Osteocyte (in vitro differentiated cells): Measurements from ENCODE around the gene UGT1A9. TPM values are rescaled to one million over a fixed set of nuclear protein-coding genes. Genes with fewer than 3 reads are reported as not detected.

Experiments
- DNase-seq: peaks from one replicate; pipeline ENCODE4 v3.0.0; 2021; ENCODE audit warnings: mixed read lengths; ENCODE audit not compliant: unreplicated experiment; ENCODE audit errors: extremely low spot score
- H3K27ac Mint-ChIP-seq: one replicate; pipeline ENCODE4 v1.8.0; 2021; ENCODE audit warnings: mild to moderate bottlenecking, mixed read lengths; ENCODE audit not compliant: unreplicated experiment
- H3K27me3 Mint-ChIP-seq: one replicate; pipeline ENCODE4 v1.8.0; 2021; ENCODE audit warnings: mixed read lengths; ENCODE audit not compliant: unreplicated experiment
- H3K36me3 Mint-ChIP-seq: one replicate; pipeline ENCODE4 v1.8.0; 2021; ENCODE audit warnings: mixed read lengths; ENCODE audit not compliant: unreplicated experiment
- H3K4me1 Mint-ChIP-seq: one replicate; pipeline ENCODE4 v1.8.0; 2021; ENCODE audit warnings: mixed read lengths; ENCODE audit not compliant: unreplicated experiment
- H3K4me3 Mint-ChIP-seq: one replicate; pipeline ENCODE4 v1.8.0; 2021; ENCODE audit warnings: mild to moderate bottlenecking, moderate library complexity, mixed read lengths; ENCODE audit not compliant: unreplicated experiment
- H3K9me3 Mint-ChIP-seq: one replicate; pipeline ENCODE4 v1.8.0; 2021; ENCODE audit warnings: mixed read lengths; ENCODE audit not compliant: unreplicated experiment
- total RNA-seq: library from RNA; stranded (reverse); gene quantifications from 2 replicates; pipeline ENCODE4 v1.2.1, GENCODE V29; 2021
- TF ChIP-seq, protein P1 (sequence below): fragments of 200-600 bp; sonication (generic); IDR thresholded peaks from 2 replicates; pipeline ENCODE4 v1.5.0; 2021; ENCODE audit warnings: antibody characterized with exemption, mild to moderate bottlenecking, moderate library complexity

The UGT1A9 gene
- total RNA-seq, 1 donor from 2014 or later, result not detected

DNA sequence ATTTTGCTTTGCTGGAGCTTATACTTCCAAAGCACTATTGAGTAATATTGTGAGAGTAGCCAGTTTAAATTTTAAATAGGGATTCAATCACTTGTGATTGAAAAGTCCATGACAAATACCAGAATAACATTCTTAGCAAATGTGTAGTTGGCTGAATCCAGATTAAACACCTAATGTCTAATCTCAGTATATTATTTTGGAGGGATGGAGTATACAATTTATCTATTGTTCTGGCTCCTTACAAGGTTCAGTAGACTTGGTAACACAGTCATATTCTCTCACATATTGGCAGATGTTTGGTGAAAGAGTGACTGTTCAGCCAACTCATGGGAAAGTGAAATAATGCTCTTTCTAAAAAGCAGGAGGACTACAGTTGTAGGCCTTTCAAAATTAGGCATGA, 2.2 kb downstream of the UGT1A9 start:
- TF ChIP-seq, protein P1, sequence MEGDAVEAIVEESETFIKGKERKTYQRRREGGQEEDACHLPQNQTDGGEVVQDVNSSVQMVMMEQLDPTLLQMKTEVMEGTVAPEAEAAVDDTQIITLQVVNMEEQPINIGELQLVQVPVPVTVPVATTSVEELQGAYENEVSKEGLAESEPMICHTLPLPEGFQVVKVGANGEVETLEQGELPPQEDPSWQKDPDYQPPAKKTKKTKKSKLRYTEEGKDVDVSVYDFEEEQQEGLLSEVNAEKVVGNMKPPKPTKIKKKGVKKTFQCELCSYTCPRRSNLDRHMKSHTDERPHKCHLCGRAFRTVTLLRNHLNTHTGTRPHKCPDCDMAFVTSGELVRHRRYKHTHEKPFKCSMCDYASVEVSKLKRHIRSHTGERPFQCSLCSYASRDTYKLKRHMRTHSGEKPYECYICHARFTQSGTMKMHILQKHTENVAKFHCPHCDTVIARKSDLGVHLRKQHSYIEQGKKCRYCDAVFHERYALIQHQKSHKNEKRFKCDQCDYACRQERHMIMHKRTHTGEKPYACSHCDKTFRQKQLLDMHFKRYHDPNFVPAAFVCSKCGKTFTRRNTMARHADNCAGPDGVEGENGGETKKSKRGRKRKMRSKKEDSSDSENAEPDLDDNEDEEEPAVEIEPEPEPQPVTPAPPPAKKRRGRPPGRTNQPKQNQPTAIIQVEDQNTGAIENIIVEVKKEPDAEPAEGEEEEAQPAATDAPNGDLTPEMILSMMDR, result no peak
- Mint-ChIP-seq H3K9me3 (peaks cover 3% of the 10 kb centered on the region), H3K36me3 (no peaks in the 10 kb centered on the region), H3K4me1 (peaks cover 4% of the 10 kb centered on the region), H3K27me3 (peaks cover 4% of the 10 kb centered on the region), H3K4me3 (no peak overlapping the region), H3K27ac (no peak overlapping the region)
- no peak for DNase-seq

DNA sequence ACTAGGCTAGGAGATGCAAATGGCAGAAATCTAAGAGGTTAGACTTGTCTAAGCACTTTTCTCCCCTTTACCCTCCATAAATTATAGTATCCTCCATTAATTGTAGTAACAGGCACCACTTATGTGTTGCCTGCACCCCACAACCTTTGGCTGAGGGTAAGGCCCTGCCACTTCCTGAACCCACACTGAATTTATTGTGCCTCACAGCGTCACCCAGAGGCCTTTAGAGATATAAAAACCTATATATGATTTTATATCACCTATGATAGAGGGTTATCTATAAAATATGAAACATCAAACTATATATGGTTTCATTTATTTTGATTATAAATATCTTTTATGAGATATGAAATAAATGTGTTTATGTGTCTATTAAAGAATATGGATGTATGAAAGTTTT, 2.6 kb downstream of the UGT1A9 start:
- no peaks in the 10 kb centered on the region for H3K36me3 Mint-ChIP-seq
- H3K27ac Mint-ChIP-seq, result no peak overlapping the region
- peaks cover 4% of the 10 kb centered on the region for H3K27me3 Mint-ChIP-seq
- peaks cover 3% of the 10 kb centered on the region for H3K9me3 Mint-ChIP-seq
- no peak for DNase-seq
- H3K4me1 Mint-ChIP-seq, result peaks cover 4% of the 10 kb centered on the region
- H3K4me3 Mint-ChIP-seq, result no peak overlapping the region
- TF ChIP-seq, protein P1, result no peak

DNA sequence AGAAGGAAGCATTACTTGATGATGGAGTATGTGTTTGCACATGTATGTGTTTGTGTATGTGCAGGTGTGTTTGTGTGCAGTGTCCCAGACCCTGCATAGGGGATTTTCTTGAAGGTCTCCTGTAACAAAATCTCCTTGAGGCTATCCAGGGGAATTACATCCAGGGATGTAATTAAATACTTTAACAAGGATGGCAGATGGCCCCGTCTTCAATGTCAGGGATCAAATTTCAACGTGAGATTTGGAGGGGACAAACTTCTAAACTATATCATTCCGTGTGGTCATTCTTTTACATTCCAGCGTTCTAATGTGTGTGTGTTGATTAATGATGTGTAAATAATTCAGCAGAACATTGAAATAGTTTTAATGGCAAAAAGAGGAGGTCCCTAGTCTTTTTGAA, 3.3 kb downstream of the UGT1A9 start:
- peaks cover 3% of the 10 kb centered on the region for H3K9me3 Mint-ChIP-seq
- no peak overlapping the region for H3K27ac Mint-ChIP-seq
- H3K4me1 Mint-ChIP-seq, result peaks cover 4% of the 10 kb centered on the region
- no peak for DNase-seq
- H3K36me3 Mint-ChIP-seq, result no peaks in the 10 kb centered on the region
- H3K27me3 Mint-ChIP-seq, result peaks cover 1% of the 10 kb centered on the region
- TF ChIP-seq, protein P1, result no peak
- H3K4me3 Mint-ChIP-seq, result no peak overlapping the region

DNA sequence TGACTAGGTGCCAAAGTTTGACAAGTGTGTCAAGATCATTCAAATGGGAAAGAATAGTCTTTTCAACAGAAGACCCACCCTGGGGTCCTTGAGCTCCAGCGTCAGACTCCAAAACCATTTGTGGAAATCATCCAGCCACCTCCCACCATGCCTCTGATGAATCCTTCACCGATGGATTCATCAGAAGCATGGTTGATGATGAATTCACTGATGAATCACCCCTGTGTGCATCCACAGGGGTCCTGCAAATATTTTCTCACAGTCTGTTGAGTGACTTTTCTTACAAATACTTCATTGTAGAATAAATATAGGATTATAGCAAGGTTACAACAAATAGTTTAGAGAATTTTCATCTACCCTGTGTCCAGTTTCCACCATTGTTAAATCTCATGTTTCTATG, 4.3 kb downstream of the UGT1A9 start:
- TF ChIP-seq, protein P1, result no peak
- H3K27ac Mint-ChIP-seq, result no peak overlapping the region
- no peak overlapping the region for H3K4me3 Mint-ChIP-seq
- peaks cover 4% of the 10 kb centered on the region for H3K4me1 Mint-ChIP-seq
- H3K9me3 Mint-ChIP-seq, result peaks cover 3% of the 10 kb centered on the region
- H3K27me3 Mint-ChIP-seq, result no peaks in the 10 kb centered on the region
- DNase-seq, result no peak
- H3K36me3 Mint-ChIP-seq, result no peaks in the 10 kb centered on the region

DNA sequence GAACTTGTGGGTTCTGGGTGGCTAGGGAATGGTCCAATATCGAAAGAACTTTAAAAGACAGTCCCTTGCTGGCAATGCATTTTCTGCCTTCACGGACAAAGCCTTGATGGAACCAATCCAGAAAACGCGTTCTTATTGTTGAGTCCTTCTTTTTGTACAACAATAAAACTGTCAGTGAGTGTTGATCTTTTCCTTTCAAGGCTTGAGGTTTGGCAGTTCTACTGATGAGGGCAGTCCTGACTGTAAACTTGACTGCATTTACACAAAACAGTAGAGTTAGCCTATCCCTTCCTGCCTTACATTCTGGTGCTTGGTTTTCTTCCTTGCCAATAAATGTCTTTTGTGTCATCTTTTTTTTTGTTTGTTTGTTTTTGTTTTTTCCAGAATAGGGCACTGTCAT, 7.5 kb downstream of the UGT1A9 start:
- no peak overlapping the region for H3K4me3 Mint-ChIP-seq
- H3K27me3 Mint-ChIP-seq, result peaks cover 9% of the 10 kb centered on the region
- no peak for DNase-seq

More for the DNA sequence above, 7.5 kb downstream of the UGT1A9 start:
- no peaks in the 10 kb centered on the region for H3K9me3 Mint-ChIP-seq
- H3K4me1 Mint-ChIP-seq, result peaks cover 4% of the 10 kb centered on the region
- TF ChIP-seq, protein P1, result no peak
- H3K27ac Mint-ChIP-seq, result no peak overlapping the region
- H3K36me3 Mint-ChIP-seq, result no peaks in the 10 kb centered on the region
